ENCODE measurements around the gene CALN1. TPM values are rescaled to one million over a fixed set of nuclear protein-coding genes. Genes with fewer than 3 reads are reported as not detected.

Gene CALN1
- polyA plus RNA-seq, 1 donor (not counting 4 experiments of a cell fraction or from before 2014, with no cell fraction given) = not detected

DNA sequence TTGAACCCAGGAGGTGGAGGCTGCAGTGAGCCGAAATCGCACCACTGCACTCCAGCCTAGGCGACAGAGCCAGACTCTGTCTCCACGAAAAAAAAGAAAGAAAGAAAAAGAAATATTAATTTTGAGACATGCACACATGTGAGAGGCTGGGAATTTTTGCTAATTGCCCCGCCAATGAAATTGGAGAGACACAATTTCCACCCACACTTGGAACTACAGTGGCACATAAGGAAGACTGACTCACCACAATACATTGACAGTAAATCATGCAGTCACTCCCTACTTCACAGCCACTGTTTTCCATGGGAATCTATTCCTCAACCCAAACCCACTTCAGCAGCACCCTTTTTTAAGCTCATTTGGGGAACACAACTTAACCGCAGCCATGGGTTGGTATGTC is 139.7 kb downstream of the CALN1 start:
- no peak for FAIRE-seq
- TF ChIP-seq, protein P1, sequence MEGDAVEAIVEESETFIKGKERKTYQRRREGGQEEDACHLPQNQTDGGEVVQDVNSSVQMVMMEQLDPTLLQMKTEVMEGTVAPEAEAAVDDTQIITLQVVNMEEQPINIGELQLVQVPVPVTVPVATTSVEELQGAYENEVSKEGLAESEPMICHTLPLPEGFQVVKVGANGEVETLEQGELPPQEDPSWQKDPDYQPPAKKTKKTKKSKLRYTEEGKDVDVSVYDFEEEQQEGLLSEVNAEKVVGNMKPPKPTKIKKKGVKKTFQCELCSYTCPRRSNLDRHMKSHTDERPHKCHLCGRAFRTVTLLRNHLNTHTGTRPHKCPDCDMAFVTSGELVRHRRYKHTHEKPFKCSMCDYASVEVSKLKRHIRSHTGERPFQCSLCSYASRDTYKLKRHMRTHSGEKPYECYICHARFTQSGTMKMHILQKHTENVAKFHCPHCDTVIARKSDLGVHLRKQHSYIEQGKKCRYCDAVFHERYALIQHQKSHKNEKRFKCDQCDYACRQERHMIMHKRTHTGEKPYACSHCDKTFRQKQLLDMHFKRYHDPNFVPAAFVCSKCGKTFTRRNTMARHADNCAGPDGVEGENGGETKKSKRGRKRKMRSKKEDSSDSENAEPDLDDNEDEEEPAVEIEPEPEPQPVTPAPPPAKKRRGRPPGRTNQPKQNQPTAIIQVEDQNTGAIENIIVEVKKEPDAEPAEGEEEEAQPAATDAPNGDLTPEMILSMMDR (optimal IDR thresholded peaks at IDR 0.05 in 1 of 3, IDR thresholded peaks at IDR 0.05 in 1 of 3, conservative IDR thresholded peaks at IDR 0.05 in 1 of 3; ENCODE audit: extremely low read depth in 1 of 3, insufficient read depth in 2 of 3, low read length in 3 of 3) = no peak
- no peak for TF ChIP-seq EZH2 (IDR thresholded peaks at IDR 0.05; ENCODE audit: low read length)
- no peak for DNase-seq (ENCODE audit: low read depth, low spot score)

DNA sequence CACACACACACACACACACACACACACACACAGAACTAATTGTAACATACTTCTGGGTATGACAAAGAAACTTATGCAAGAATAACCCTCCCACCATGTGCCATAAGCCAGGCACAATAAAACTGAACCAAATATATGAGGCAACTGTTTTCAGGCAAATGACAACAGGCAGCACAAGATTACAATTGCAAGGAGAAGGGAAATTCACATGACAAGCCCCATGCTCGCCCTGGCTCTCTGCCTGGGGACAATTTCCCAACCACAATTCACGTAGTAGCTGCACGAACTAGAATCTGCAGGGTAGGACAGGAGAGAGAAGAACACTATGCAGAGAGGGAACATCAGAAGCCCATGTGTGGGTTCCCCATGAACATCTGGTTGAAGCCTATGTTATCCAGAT is 143.3 kb downstream of the CALN1 start:
- no peaks in the 10 kb centered on the region for H4K20me1 ChIP-seq (ENCODE audit: control insufficient read depth, extremely low read depth, insufficient read depth, low read length)
- no peak overlapping the region for H3K27ac ChIP-seq (ENCODE audit: control insufficient read depth, insufficient read depth, low read length)
- no peak overlapping the region for H3K4me2 ChIP-seq (ENCODE audit: control insufficient read depth, extremely low read depth, insufficient read depth, low read depth, low read length)
- no peaks in the 10 kb centered on the region for H3K9me1 ChIP-seq (ENCODE audit: control insufficient read depth, extremely low read depth, insufficient read depth, low read length)
- no peaks in the 10 kb centered on the region for H3K79me2 ChIP-seq (ENCODE audit: control insufficient read depth, insufficient read depth, low read length)
- no peak for DNase-seq (ENCODE audit: low read depth, low spot score)
- no peaks in the 10 kb centered on the region for H3K4me1 ChIP-seq (ENCODE audit: control insufficient read depth, extremely low read depth, insufficient read depth, low read length)
- no peaks in the 10 kb centered on the region for H3K9me3 ChIP-seq (ENCODE audit: control insufficient read depth, low read depth, low read length)
- TF ChIP-seq, protein P1 (optimal IDR thresholded peaks at IDR 0.05 in 1 of 3, IDR thresholded peaks at IDR 0.05 in 1 of 3, conservative IDR thresholded peaks at IDR 0.05 in 1 of 3; ENCODE audit: extremely low read depth in 1 of 3, insufficient read depth in 2 of 3, low read length in 3 of 3) = no peak
- TF ChIP-seq EZH2 (IDR thresholded peaks at IDR 0.05; ENCODE audit: low read length) = no peak
- dilution Hi-C loops (cut with MboI; ENCODE audit: extremely low pct_ligation_motif_present, low sequenced_read_pairs) = no loop called here
- no peak for FAIRE-seq
- H3K4me3 ChIP-seq (ENCODE audit: control insufficient read depth in 2 of 3, extremely low read depth in 1 of 3, insufficient read depth in 2 of 3, low read depth in 1 of 3, low read length in 3 of 3) = no peak overlapping the region
- no peaks in the 10 kb centered on the region for H3K27me3 ChIP-seq (ENCODE audit: control insufficient read depth, extremely low read depth, insufficient read depth, low read length)
- no peak overlapping the region for H2AFZ ChIP-seq (ENCODE audit: control insufficient read depth, low read length)
- no peaks in the 10 kb centered on the region for H3K36me3 ChIP-seq (ENCODE audit: control insufficient read depth in 2 of 2, extremely low read depth in 1 of 2, insufficient read depth in 2 of 2, low read length in 2 of 2)
- H3K9ac ChIP-seq (ENCODE audit: control insufficient read depth, extremely low read depth, insufficient read depth, low read length) = no peak overlapping the region

More for the DNA sequence above, 139.7 kb downstream of the CALN1 start:
- H3K79me2 ChIP-seq (ENCODE audit: control insufficient read depth, insufficient read depth, low read length) = no peaks in the 10 kb centered on the region
- H3K9me1 ChIP-seq (ENCODE audit: control insufficient read depth, extremely low read depth, insufficient read depth, low read length) = no peaks in the 10 kb centered on the region
- dilution Hi-C loops (cut with MboI; ENCODE audit: extremely low pct_ligation_motif_present, low sequenced_read_pairs) = no loop called here
- no peak overlapping the region for H3K27ac ChIP-seq (ENCODE audit: control insufficient read depth, insufficient read depth, low read length)
- no peak overlapping the region for H3K4me3 ChIP-seq (ENCODE audit: control insufficient read depth in 2 of 3, extremely low read depth in 1 of 3, insufficient read depth in 2 of 3, low read depth in 1 of 3, low read length in 3 of 3)
- H3K27me3 ChIP-seq (ENCODE audit: control insufficient read depth, extremely low read depth, insufficient read depth, low read length) = no peaks in the 10 kb centered on the region
- no peak overlapping the region for H2AFZ ChIP-seq (ENCODE audit: control insufficient read depth, low read length)
- no peak overlapping the region for H3K4me2 ChIP-seq (ENCODE audit: control insufficient read depth, extremely low read depth, insufficient read depth, low read depth, low read length)
- no peaks in the 10 kb centered on the region for H3K4me1 ChIP-seq (ENCODE audit: control insufficient read depth, extremely low read depth, insufficient read depth, low read length)
- H3K36me3 ChIP-seq (ENCODE audit: control insufficient read depth in 2 of 2, extremely low read depth in 1 of 2, insufficient read depth in 2 of 2, low read length in 2 of 2) = no peaks in the 10 kb centered on the region
- H4K20me1 ChIP-seq (ENCODE audit: control insufficient read depth, extremely low read depth, insufficient read depth, low read length) = no peaks in the 10 kb centered on the region
- H3K9me3 ChIP-seq (ENCODE audit: control insufficient read depth, low read depth, low read length) = no peaks in the 10 kb centered on the region
- no peak overlapping the region for H3K9ac ChIP-seq (ENCODE audit: control insufficient read depth, extremely low read depth, insufficient read depth, low read length)
